Activated CD8-positive, alpha-beta T cell treated with anti-CD3 and anti-CD28 coated beads for 36 hours (primary cell): ENCODE results near the gene MAP3K7CL. TPM values are rescaled to one million over a fixed set of nuclear protein-coding genes. Genes with fewer than 3 reads are reported as not detected.
"Not testable (repeated sequence)": the region's sequence is repeated elsewhere in the genome, so short reads cannot be mapped to it uniquely, and the experiment has no call there.

Experiments
- ATAC-seq: fragments of 200-7000 bp; cut with Tn5 transposase; one replicate; pipeline ENCODE4 v1.10.0; 2021; ENCODE audit warnings: mild to moderate bottlenecking, moderate library complexity
- CTCF ChIA-PET: fragments of 350-600 bp; sonication (Branson Sonifier 250); formaldehyde crosslinking; loops from one replicate; lab custom pipeline; 2021; ENCODE audit warnings: antibody characterized with exemption; lab: Charles Lee
- POLR2A ChIA-PET: fragments of 350-600 bp; sonication (Branson Sonifier 250); formaldehyde crosslinking; loops from one replicate; lab custom pipeline; 2021; ENCODE audit warnings: antibody characterized with exemption; lab: Charles Lee
- DNase-seq: peaks from one replicate; pipeline ENCODE4 v3.0.0-alpha.2; 2020
- H3K27ac Mint-ChIP-seq: one replicate; pipeline ENCODE4 v1.8.0; 2021; ENCODE audit warnings: mild to moderate bottlenecking, mixed read lengths
- H3K27me3 Mint-ChIP-seq: one replicate; pipeline ENCODE4 v1.8.0; 2021; ENCODE audit warnings: mixed read lengths
- H3K36me3 Mint-ChIP-seq: one replicate; pipeline ENCODE4 v1.8.0; 2021; ENCODE audit warnings: low read depth, mixed read lengths
- H3K4me1 Mint-ChIP-seq: one replicate; pipeline ENCODE4 v1.8.0; 2021; ENCODE audit warnings: low read depth, mixed read lengths
- H3K4me3 Mint-ChIP-seq: one replicate; pipeline ENCODE4 v1.8.0; 2021; ENCODE audit warnings: mild to moderate bottlenecking, moderate library complexity, mixed read lengths
- H3K9me3 Mint-ChIP-seq: one replicate; pipeline ENCODE4 v1.8.0; 2021; ENCODE audit warnings: mixed read lengths
- intact Hi-C: fragments of 100-400 bp; cut with micrococcal nuclease; formaldehyde crosslinking; loops from one replicate; pipeline ENCODE4 v1.10.0; 2022
- total RNA-seq, 2 experiments: library from RNA; stranded (reverse); gene quantifications; one replicate each; pipeline ENCODE4 v1.2.3, GENCODE V29; 2021
- TF ChIP-seq, protein P1 (sequence below): fragments of 200-600 bp; IDR thresholded peaks from one replicate; pipeline ENCODE4 v1.8.0; 2022; ENCODE audit warnings: antibody characterized with exemption, mild to moderate bottlenecking

Gene MAP3K7CL
- total RNA-seq, 2 experiments from 2014 or later: 3.2 to 4.7 TPM

DNA sequence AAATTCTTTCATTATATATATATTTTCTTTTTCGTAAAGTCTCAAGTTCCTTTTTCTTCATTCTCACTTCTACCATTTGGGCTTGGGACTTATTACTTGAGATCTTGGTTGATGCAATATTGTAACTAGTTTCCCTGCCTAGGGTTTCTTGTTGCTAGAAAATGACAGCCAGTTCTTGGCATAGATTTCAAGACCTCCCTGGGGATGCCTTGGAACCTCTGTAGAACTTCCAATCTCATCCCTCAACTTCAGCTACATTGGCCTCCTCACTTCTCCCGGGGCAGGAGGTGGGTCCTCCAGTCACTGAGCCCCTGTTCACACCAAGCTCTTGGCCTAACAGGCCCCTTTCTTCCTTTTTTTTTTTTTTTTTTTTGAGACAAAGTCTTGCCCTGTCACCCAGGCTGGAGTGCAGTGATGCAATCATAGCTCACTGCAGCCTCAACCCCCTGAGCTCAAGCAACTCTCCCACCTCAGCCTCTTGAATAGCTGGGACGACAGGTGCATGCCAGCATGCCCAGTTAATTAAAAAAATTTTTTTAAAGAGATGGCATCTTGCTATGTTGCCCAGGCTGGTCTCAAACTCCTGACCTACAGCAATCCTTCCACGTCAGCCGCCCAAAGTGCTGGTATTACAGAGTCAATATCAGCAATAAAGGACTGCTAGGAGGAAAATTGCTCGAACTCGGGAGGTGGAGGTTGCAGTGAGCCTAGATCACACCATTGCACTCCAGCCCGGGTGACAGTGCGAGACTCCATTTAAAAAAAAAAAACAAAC lies 33.1 kb downstream of the MAP3K7CL start:
- POLR2A ChIA-PET: no interaction called here
- Mint-ChIP-seq H3K9me3 (no peaks in the 10 kb centered on the region), H3K36me3 (no peaks in the 10 kb centered on the region), H3K27ac (no peak overlapping the region), H3K4me1 (peaks cover 3% of the 10 kb centered on the region), H3K27me3 (no peaks in the 10 kb centered on the region), H3K4me3 (no peak overlapping the region)
- TF ChIP-seq, protein P1, sequence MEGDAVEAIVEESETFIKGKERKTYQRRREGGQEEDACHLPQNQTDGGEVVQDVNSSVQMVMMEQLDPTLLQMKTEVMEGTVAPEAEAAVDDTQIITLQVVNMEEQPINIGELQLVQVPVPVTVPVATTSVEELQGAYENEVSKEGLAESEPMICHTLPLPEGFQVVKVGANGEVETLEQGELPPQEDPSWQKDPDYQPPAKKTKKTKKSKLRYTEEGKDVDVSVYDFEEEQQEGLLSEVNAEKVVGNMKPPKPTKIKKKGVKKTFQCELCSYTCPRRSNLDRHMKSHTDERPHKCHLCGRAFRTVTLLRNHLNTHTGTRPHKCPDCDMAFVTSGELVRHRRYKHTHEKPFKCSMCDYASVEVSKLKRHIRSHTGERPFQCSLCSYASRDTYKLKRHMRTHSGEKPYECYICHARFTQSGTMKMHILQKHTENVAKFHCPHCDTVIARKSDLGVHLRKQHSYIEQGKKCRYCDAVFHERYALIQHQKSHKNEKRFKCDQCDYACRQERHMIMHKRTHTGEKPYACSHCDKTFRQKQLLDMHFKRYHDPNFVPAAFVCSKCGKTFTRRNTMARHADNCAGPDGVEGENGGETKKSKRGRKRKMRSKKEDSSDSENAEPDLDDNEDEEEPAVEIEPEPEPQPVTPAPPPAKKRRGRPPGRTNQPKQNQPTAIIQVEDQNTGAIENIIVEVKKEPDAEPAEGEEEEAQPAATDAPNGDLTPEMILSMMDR: no peak
- DNase-seq: no peak
- ATAC-seq: no peak
- CTCF ChIA-PET: interaction anchor here (0.7 to 1.9 kb wide), 11 partner anchors 9 to 231 kb away, joined by 3 to 11 read pairs (median 4); no protein-coding TSS in a partner anchor
- intact Hi-C loops: no loop called here

DNA sequence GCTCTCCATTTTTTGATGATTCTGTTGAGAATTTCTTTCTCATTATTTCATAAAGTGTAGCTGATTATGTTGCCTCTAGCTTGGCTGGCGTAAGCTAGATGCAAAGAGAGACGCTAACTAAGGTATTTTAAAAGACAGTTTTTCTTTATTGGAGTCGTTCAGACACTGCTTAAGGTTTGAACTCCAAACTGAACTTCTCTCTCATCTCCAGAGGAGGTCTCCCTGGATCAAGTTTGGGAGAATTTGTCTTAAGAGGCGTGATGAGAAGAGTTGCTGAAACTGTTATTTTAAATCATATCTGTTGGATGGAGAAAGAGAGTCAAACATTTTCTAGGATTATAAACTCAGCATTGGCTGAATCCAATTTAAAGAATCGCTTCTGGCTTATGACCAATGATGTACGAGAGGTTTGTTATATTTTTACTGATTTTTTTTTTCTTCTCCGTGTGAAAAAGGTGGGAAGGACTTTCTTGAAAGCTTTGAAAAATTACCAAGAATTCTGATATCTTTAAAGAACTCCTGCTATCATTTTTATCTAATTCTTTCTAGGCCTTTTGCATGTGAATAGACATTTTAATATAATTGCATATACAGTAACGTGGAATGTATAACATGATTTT lies 34.0 kb downstream of the MAP3K7CL start:
- H3K4me3 Mint-ChIP-seq: no peak overlapping the region
- ATAC-seq: peak; percentile 27
- intact Hi-C loops: no loop called here

DNA sequence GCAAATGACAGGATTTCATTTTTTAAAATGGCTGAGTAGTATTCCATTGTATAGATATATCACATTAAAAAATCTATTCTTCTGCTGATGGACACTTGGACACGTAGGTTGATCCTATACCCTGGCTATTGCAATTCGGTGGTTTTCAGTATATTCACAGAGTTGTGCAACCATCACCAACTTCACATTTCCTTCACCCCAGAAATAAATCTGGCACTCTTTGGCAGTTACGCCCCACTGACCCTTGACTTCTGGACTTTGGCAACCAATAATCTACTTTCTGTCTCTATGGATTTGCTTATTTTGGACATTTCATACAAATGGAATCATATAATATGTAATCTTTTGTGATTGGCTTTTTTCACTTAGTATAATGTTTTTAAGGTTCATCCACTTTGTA lies 35.9 kb downstream of the MAP3K7CL start:
- TF ChIP-seq, protein P1: no peak
- no peak overlapping the region for H3K4me3 Mint-ChIP-seq
- H3K27ac Mint-ChIP-seq: no peak overlapping the region
- ChIA-PET CTCF (no interaction called here), POLR2A (no interaction called here)
- H3K4me1 Mint-ChIP-seq: peaks cover 8% of the 10 kb centered on the region
- no peaks in the 10 kb centered on the region for H3K27me3 Mint-ChIP-seq
- H3K9me3 Mint-ChIP-seq: no peaks in the 10 kb centered on the region
- ATAC-seq (no peak), DNase-seq (no peak)
- no peaks in the 10 kb centered on the region for H3K36me3 Mint-ChIP-seq
- intact Hi-C loops: no loop called here

More for the DNA sequence above, 34.0 kb downstream of the MAP3K7CL start:
- no peak overlapping the region for H3K27ac Mint-ChIP-seq
- TF ChIP-seq, protein P1: peak; percentile 34
- H3K36me3 Mint-ChIP-seq: no peaks in the 10 kb centered on the region
- peaks cover 3% of the 10 kb centered on the region for H3K4me1 Mint-ChIP-seq
- H3K9me3 Mint-ChIP-seq: no peaks in the 10 kb centered on the region
- H3K27me3 Mint-ChIP-seq: no peaks in the 10 kb centered on the region
- ChIA-PET POLR2A (no interaction called here), CTCF (interaction anchor here (0.7 to 1.9 kb wide), 11 partner anchors 9 to 230 kb away, joined by 3 to 11 read pairs (median 4); no protein-coding TSS in a partner anchor)
- DNase-seq: no peak

DNA sequence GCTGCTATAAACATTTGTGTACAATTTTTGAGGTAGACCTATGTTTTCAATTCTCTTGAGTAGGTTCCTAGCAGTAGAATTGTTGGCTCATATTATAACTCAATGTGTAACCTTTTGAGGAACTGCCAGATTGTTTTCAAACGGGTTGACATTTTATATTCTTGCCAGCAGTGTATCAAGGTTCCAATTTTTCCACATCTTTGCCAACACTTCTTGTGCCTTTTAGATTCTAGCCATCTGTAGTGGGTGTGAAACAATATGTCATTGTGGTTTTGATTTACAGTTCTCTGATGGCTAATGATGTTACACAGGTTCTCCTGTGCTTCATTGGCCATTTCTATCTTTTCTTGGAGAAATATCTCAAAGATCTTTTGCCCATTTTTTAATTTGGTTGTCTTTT lies 36.4 kb downstream of the MAP3K7CL start:
- H3K36me3 Mint-ChIP-seq: no peaks in the 10 kb centered on the region
- intact Hi-C loops: no loop called here
- TF ChIP-seq, protein P1: no peak
- H3K4me3 Mint-ChIP-seq: no peak overlapping the region
- ATAC-seq: no peak
- H3K4me1 Mint-ChIP-seq: peaks cover 8% of the 10 kb centered on the region
- no peak for DNase-seq
- no peaks in the 10 kb centered on the region for H3K27me3 Mint-ChIP-seq
- ChIA-PET POLR2A (no interaction called here), CTCF (no interaction called here)
- no peaks in the 10 kb centered on the region for H3K9me3 Mint-ChIP-seq
- H3K27ac Mint-ChIP-seq: no peak overlapping the region

DNA sequence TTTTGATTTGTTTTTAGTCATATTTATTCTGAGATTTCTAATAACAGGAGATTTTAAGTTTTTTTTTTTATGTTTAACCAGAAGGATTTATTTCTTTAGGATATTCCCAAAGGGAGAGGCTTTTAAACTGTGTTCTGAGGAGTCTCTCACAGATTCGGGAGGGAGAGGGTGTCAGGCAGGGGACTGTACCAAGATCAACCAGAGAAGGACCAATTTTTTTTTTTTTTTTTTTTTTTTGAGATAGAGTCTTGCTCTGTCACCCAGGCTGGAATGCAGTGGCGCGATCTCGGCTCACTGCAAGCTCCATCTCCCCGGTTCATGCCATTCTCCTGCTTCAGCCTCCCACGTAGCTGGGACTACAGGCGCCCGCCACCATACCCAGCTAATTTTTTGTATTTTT lies 37.0 kb downstream of the MAP3K7CL start:
- H3K27me3 Mint-ChIP-seq, H3K27ac Mint-ChIP-seq, POLR2A ChIA-PET, H3K9me3 Mint-ChIP-seq, H3K4me3 Mint-ChIP-seq, H3K36me3 Mint-ChIP-seq, CTCF ChIA-PET, ATAC-seq, H3K4me1 Mint-ChIP-seq, intact Hi-C loops, DNase-seq: not testable (repeated sequence)
